Measurements from ENCODE around the gene CDH23.

The CDH23 gene

GRCh38 chr10:71553432-71553831 is 156.7 kb downstream of the CDH23 start:
- in situ Hi-C loops (cut with HindIII; ENCODE audit: low sequenced_read_pairs) = no loop called here

- in situ Hi-C loops (cut with HindIII; ENCODE audit: low sequenced_read_pairs) = no loop called here
Observed at GRCh38 chr10:71554671-71555070, 158.0 kb downstream of the CDH23 start.

- in situ Hi-C loops (cut with HindIII; ENCODE audit: low sequenced_read_pairs) = no loop called here
Observed at GRCh38 chr10:71555087-71555723, 158.5 kb downstream of the CDH23 start.

- in situ Hi-C loops (cut with HindIII; ENCODE audit: low sequenced_read_pairs) = no loop called here
Observed at GRCh38 chr10:71555724-71556119, 159.0 kb downstream of the CDH23 start.

GRCh38 chr10:71558991-71559390 is 162.3 kb downstream of the CDH23 start:
- in situ Hi-C loops (cut with HindIII; ENCODE audit: low sequenced_read_pairs) = no loop called here

GRCh38 chr10:71561003-71561574 is 164.4 kb downstream of the CDH23 start:
- in situ Hi-C loops (cut with HindIII; ENCODE audit: low sequenced_read_pairs) = no loop called here

- in situ Hi-C loops (cut with HindIII; ENCODE audit: low sequenced_read_pairs) = no loop called here
Observed at GRCh38 chr10:71562181-71562580, 165.5 kb downstream of the CDH23 start.

GRCh38 chr10:71562904-71563303 is 166.2 kb downstream of the CDH23 start:
- in situ Hi-C loops (cut with HindIII; ENCODE audit: low sequenced_read_pairs) = no loop called here

GRCh38 chr10:71564194-71564820 is 167.6 kb downstream of the CDH23 start:
- in situ Hi-C loops (cut with HindIII; ENCODE audit: low sequenced_read_pairs) = no loop called here

GRCh38 chr10:71565284-71566000 is 168.7 kb downstream of the CDH23 start:
- in situ Hi-C loops (cut with HindIII; ENCODE audit: low sequenced_read_pairs) = no loop called here

GRCh38 chr10:71567006-71567405 is 170.3 kb downstream of the CDH23 start:
- in situ Hi-C loops (cut with HindIII; ENCODE audit: low sequenced_read_pairs) = no loop called here

GRCh38 chr10:71568896-71569492 is 172.3 kb downstream of the CDH23 start:
- in situ Hi-C loops (cut with HindIII; ENCODE audit: low sequenced_read_pairs) = no loop called here

- in situ Hi-C loops (cut with HindIII; ENCODE audit: low sequenced_read_pairs) = loop anchor here (5.0 kb wide), 1 partner anchor 82 kb away; no protein-coding TSS in a partner anchor
Observed at GRCh38 chr10:71569775-71570588, 173.3 kb downstream of the CDH23 start.

GRCh38 chr10:71571460-71572175 is 174.9 kb downstream of the CDH23 start:
- in situ Hi-C loops (cut with HindIII; ENCODE audit: low sequenced_read_pairs) = loop anchor here (5.0 kb wide), 1 partner anchor 81 kb away; no protein-coding TSS in a partner anchor

GRCh38 chr10:71572962-71573361 is 176.2 kb downstream of the CDH23 start:
- in situ Hi-C loops (cut with HindIII; ENCODE audit: low sequenced_read_pairs) = loop anchor here (5.0 kb wide), 1 partner anchor 79 kb away; no protein-coding TSS in a partner anchor

GRCh38 chr10:71573562-71574518 is 177.1 kb downstream of the CDH23 start:
- in situ Hi-C loops (cut with HindIII; ENCODE audit: low sequenced_read_pairs) = loop anchor here (5.0 kb wide), 1 partner anchor 78 kb away; no protein-coding TSS in a partner anchor

- in situ Hi-C loops (cut with HindIII; ENCODE audit: low sequenced_read_pairs) = no loop called here
Observed at GRCh38 chr10:71575451-71575850, 178.7 kb downstream of the CDH23 start.

Measured in endothelial cell of hepatic sinusoid (primary cell).